ENCODE measurements around the gene FAF1. TPM values are rescaled to one million over a fixed set of nuclear protein-coding genes. Genes with fewer than 3 reads are reported as not detected.

The FAF1 gene
- total and polyA plus RNA-seq, 4 donors: 27.2 to 51.6 (median 37.1) TPM

GRCh38 chr1:50416553-50417453, 543.3 kb downstream of the FAF1 start:
- peaks cover 0 to 26% (median 2%) of the 10 kb centered on the region in 4 donors for H3K9me3 ChIP-seq (ENCODE audit: control insufficient read depth in 4 of 4, insufficient read depth in 3 of 4, low read length in 3 of 4)
- H3K4me1 ChIP-seq (ENCODE audit: control insufficient read depth in 5 of 5, insufficient read depth in 5 of 5, low read length in 5 of 5): peaks cover 0 to 24% (median 0%) of the 10 kb centered on the region in 5 donors
- H3K4me3 ChIP-seq: no peak overlapping the region
- no peak overlapping the region for H3K27ac ChIP-seq (ENCODE audit: low read depth in 1 of 2, low read length in 1 of 2)
- peaks cover 29 to 87% (median 83%) of the 10 kb centered on the region in 3 donors for H3K27me3 ChIP-seq (ENCODE audit: control insufficient read depth in 3 of 3, insufficient read depth in 3 of 3, low read length in 2 of 3)
- WGBS, 2 donors: 4 to 6% methylated on average over 46 of the region's 46 CpGs
- no peak for TF ChIP-seq CTCF (IDR thresholded peaks at IDR 0.05; ENCODE audit: control extremely low read depth, extremely low read depth)
- no peak for ATAC-seq (ENCODE audit: insufficient read depth, low FRiP score)
- no peaks in the 10 kb centered on the region for H3K36me3 ChIP-seq (ENCODE audit: control insufficient read depth in 4 of 4, insufficient read depth in 4 of 4, low read length in 4 of 4)
- no peak overlapping the region for H3K9ac ChIP-seq (ENCODE audit: insufficient read depth in 1 of 2, low read length in 2 of 2)
- no peak for DNase-seq

- H3K9me3 ChIP-seq (ENCODE audit: control insufficient read depth in 4 of 4, insufficient read depth in 3 of 4, low read length in 3 of 4): peaks cover 0 to 23% (median 2%) of the 10 kb centered on the region in 4 donors
- no peak overlapping the region for H3K27ac ChIP-seq (ENCODE audit: low read depth in 1 of 2, low read length in 1 of 2)
- H3K4me1 ChIP-seq (ENCODE audit: control insufficient read depth in 5 of 5, insufficient read depth in 5 of 5, low read length in 5 of 5): peaks cover 0 to 22% (median 0%) of the 10 kb centered on the region in 5 donors
- no peak overlapping the region for H3K9ac ChIP-seq (ENCODE audit: insufficient read depth in 1 of 2, low read length in 2 of 2)
- H3K36me3 ChIP-seq (ENCODE audit: control insufficient read depth in 4 of 4, insufficient read depth in 4 of 4, low read length in 4 of 4): no peaks in the 10 kb centered on the region
- no peak for ATAC-seq (ENCODE audit: insufficient read depth, low FRiP score)
- H3K4me3 ChIP-seq: no peak overlapping the region
- 2 to 3% methylated on average over 20 to 25 of the region's 25 CpGs for WGBS, 2 donors
- DNase-seq: no peak
- peaks cover 29 to 88% (median 78%) of the 10 kb centered on the region in 3 donors for H3K27me3 ChIP-seq (ENCODE audit: control insufficient read depth in 3 of 3, insufficient read depth in 3 of 3, low read length in 2 of 3)
- no peak for TF ChIP-seq CTCF (IDR thresholded peaks at IDR 0.05; ENCODE audit: control extremely low read depth, extremely low read depth)
Measured at GRCh38 chr1:50416150-50416527, 543.9 kb downstream of the FAF1 start.

GRCh38 chr1:50415235-50416149, 544.6 kb downstream of the FAF1 start:
- H3K4me3 ChIP-seq: no peak overlapping the region
- no peaks in the 10 kb centered on the region for H3K36me3 ChIP-seq (ENCODE audit: control insufficient read depth in 4 of 4, insufficient read depth in 4 of 4, low read length in 4 of 4)
- H3K27ac ChIP-seq (ENCODE audit: low read depth in 1 of 2, low read length in 1 of 2): no peak overlapping the region
- H3K27me3 ChIP-seq (ENCODE audit: control insufficient read depth in 3 of 3, insufficient read depth in 3 of 3, low read length in 2 of 3): peaks cover 25 to 86% (median 75%) of the 10 kb centered on the region in 3 donors
- no peak for TF ChIP-seq CTCF (IDR thresholded peaks at IDR 0.05; ENCODE audit: control extremely low read depth, extremely low read depth)
- H3K4me1 ChIP-seq (ENCODE audit: control insufficient read depth in 5 of 5, insufficient read depth in 5 of 5, low read length in 5 of 5): peaks cover 0 to 17% (median 0%) of the 10 kb centered on the region in 5 donors
- WGBS, 2 donors: 5 to 8% methylated on average over 52 to 56 of the region's 56 CpGs
- no peak for DNase-seq
- ATAC-seq (ENCODE audit: insufficient read depth, low FRiP score): no peak
- no peak overlapping the region for H3K9ac ChIP-seq (ENCODE audit: insufficient read depth in 1 of 2, low read length in 2 of 2)
- H3K9me3 ChIP-seq (ENCODE audit: control insufficient read depth in 4 of 4, insufficient read depth in 3 of 4, low read length in 3 of 4): peaks cover 0 to 18% (median 2%) of the 10 kb centered on the region in 4 donors
